ENCODE data around the gene UCP3. TPM values are rescaled to one million over a fixed set of nuclear protein-coding genes. Genes with fewer than 3 reads are reported as not detected.
A peak's percentile ranks its signal among the peaks of the same experiment; 100 is the strongest.

The UCP3 gene
- total RNA-seq, 1 experiment from 2014 or later: 0.29 TPM

GRCh38 chr11:73978576-73979086, 30.3 kb downstream of the UCP3 start:
- DNase-seq (ENCODE audit: low read depth): no peak

GRCh38 chr11:73977856-73978519, 30.9 kb downstream of the UCP3 start:
- DNase-seq (ENCODE audit: low read depth): no peak

GRCh38 chr11:73976451-73977151, 32.3 kb downstream of the UCP3 start:
- no peak for DNase-seq (ENCODE audit: low read depth)

GRCh38 chr11:73975479-73975757, 33.5 kb downstream of the UCP3 start:
- no peak for DNase-seq (ENCODE audit: low read depth)

- no peak for DNase-seq (ENCODE audit: low read depth)
Observed at GRCh38 chr11:73974604-73975478, 34.0 kb downstream of the UCP3 start.

- DNase-seq (ENCODE audit: low read depth): no peak
Observed at GRCh38 chr11:73972620-73973449, 36.0 kb downstream of the UCP3 start.

GRCh38 chr11:73972187-73972586, 36.7 kb downstream of the UCP3 start:
- DNase-seq (ENCODE audit: low read depth): no peak

- no peak for DNase-seq (ENCODE audit: low read depth)
Observed at GRCh38 chr11:73971175-73971719, 37.6 kb downstream of the UCP3 start.

GRCh38 chr11:73969991-73970800, 38.7 kb downstream of the UCP3 start:
- no peak for DNase-seq (ENCODE audit: low read depth)

- no peak for DNase-seq (ENCODE audit: low read depth)
Observed at GRCh38 chr11:73969091-73969490, 39.8 kb downstream of the UCP3 start.

- DNase-seq (ENCODE audit: low read depth): no peak
Observed at GRCh38 chr11:73968356-73968966, 40.4 kb downstream of the UCP3 start.

- no peak for DNase-seq (ENCODE audit: low read depth)
Observed at GRCh38 chr11:73965764-73966121, 43.1 kb downstream of the UCP3 start.

GRCh38 chr11:73965076-73965763, 43.7 kb downstream of the UCP3 start:
- peak; percentile 26 for DNase-seq (ENCODE audit: low read depth)

GRCh38 chr11:73963861-73964260, 45.0 kb downstream of the UCP3 start:
- no peak for DNase-seq (ENCODE audit: low read depth)

- no peak for DNase-seq (ENCODE audit: low read depth)
Observed at GRCh38 chr11:73962101-73962705, 46.7 kb downstream of the UCP3 start.

GRCh38 chr11:73961321-73961720, 47.6 kb downstream of the UCP3 start:
- DNase-seq (ENCODE audit: low read depth): no peak

GRCh38 chr11:73958521-73959141, 50.3 kb downstream of the UCP3 start:
- DNase-seq (ENCODE audit: low read depth): no peak
